ENCODE results near the gene SYNDIG1. TPM values are rescaled to one million over a fixed set of nuclear protein-coding genes. Genes with fewer than 3 reads are reported as not detected.

The SYNDIG1 gene
- polyA plus RNA-seq, 1 donor from 2014 or later = 0.22 TPM

- Histone ChIP-seq H3K4me3 (ENCODE audit: low read length) (no peak overlapping the region), H3K9me2 (ENCODE audit: insufficient read depth, low read length) (no peaks in the 10 kb centered on the region), H3K9me3 (ENCODE audit: low read length) (peaks cover 3% of the 10 kb centered on the region), H3K79me2 (replicated peaks; ENCODE audit: insufficient read depth, low read length) (no peaks in the 10 kb centered on the region), H3K27ac (ENCODE audit: low read length) (no peak overlapping the region), H3K4me2 (ENCODE audit: low read length) (no peak overlapping the region), H3K27me3 (ENCODE audit: insufficient read depth, low read depth, low read length) (no peaks in the 10 kb centered on the region), H2AFZ (ENCODE audit: low read depth, low read length) (no peak overlapping the region), H4K20me1 (ENCODE audit: insufficient read depth) (no peaks in the 10 kb centered on the region), H3K9ac (ENCODE audit: low read length) (no peak overlapping the region), H3K36me3 (ENCODE audit: insufficient read depth, low read length) (no peaks in the 10 kb centered on the region), H3F3A (ENCODE audit: insufficient read depth, low read length, poor library complexity, severe bottlenecking) (no peaks in the 10 kb centered on the region)
- TF ChIP-seq RAD21 (conservative IDR thresholded peaks at IDR 0.05) = no peak
- no peak for TF ChIP-seq SMC3 (conservative IDR thresholded peaks at IDR 0.05; ENCODE audit: poor library complexity)
- no peak for TF ChIP-seq REST (IDR thresholded peaks at IDR 0.05; ENCODE audit: borderline replicate concordance)
- TF ChIP-seq CTCF (IDR thresholded peaks at IDR 0.05; ENCODE audit: poor library complexity, severe bottlenecking) = no peak
- no peak for TF ChIP-seq MXI1 (conservative IDR thresholded peaks at IDR 0.05; ENCODE audit: poor library complexity, severe bottlenecking)
- no peak for TF ChIP-seq POLR2AphosphoS5 (IDR thresholded peaks at IDR 0.05)
- TF ChIP-seq EZH2 (IDR thresholded peaks at IDR 0.05; ENCODE audit: borderline replicate concordance, insufficient read depth, low read length, poor library complexity, severe bottlenecking) = no peak
- no peak for TF ChIP-seq TAF1 (IDR thresholded peaks at IDR 0.05; ENCODE audit: low read depth)
- no peak for TF ChIP-seq EP300 (conservative IDR thresholded peaks at IDR 0.05; ENCODE audit: poor library complexity, severe bottlenecking)
These were observed 120.4 kb downstream of the SYNDIG1 start for GRCh38 chr20:24589815-24590177.

- no peak overlapping the region for H3K9ac ChIP-seq (ENCODE audit: low read length)
These were observed 121.0 kb downstream of the SYNDIG1 start for GRCh38 chr20:24590178-24590982.

More at GRCh38 chr20:24590178-24590982, 121.0 kb downstream of the SYNDIG1 start:
- H3K9me3 ChIP-seq (ENCODE audit: low read length) = peaks cover 6% of the 10 kb centered on the region
- no peaks in the 10 kb centered on the region for H3F3A ChIP-seq (ENCODE audit: insufficient read depth, low read length, poor library complexity, severe bottlenecking)
- H3K79me2 ChIP-seq (replicated peaks; ENCODE audit: insufficient read depth, low read length) = no peaks in the 10 kb centered on the region
- H3K9me2 ChIP-seq (ENCODE audit: insufficient read depth, low read length) = no peaks in the 10 kb centered on the region
- H3K4me2 ChIP-seq (ENCODE audit: low read length) = no peak overlapping the region
- TF ChIP-seq MXI1 (conservative IDR thresholded peaks at IDR 0.05; ENCODE audit: poor library complexity, severe bottlenecking) = no peak
- TF ChIP-seq SMC3 (conservative IDR thresholded peaks at IDR 0.05; ENCODE audit: poor library complexity) = no peak
- TF ChIP-seq TAF1 (IDR thresholded peaks at IDR 0.05; ENCODE audit: low read depth) = no peak
- no peak for TF ChIP-seq CTCF (IDR thresholded peaks at IDR 0.05; ENCODE audit: poor library complexity, severe bottlenecking)
- TF ChIP-seq REST (IDR thresholded peaks at IDR 0.05; ENCODE audit: borderline replicate concordance) = no peak
- TF ChIP-seq EZH2 (IDR thresholded peaks at IDR 0.05; ENCODE audit: borderline replicate concordance, insufficient read depth, low read length, poor library complexity, severe bottlenecking) = no peak
- no peak for TF ChIP-seq EP300 (conservative IDR thresholded peaks at IDR 0.05; ENCODE audit: poor library complexity, severe bottlenecking)
- TF ChIP-seq POLR2AphosphoS5 (IDR thresholded peaks at IDR 0.05) = no peak
- no peak for TF ChIP-seq RAD21 (conservative IDR thresholded peaks at IDR 0.05)
- H3K27ac ChIP-seq (ENCODE audit: low read length) = no peak overlapping the region
- no peaks in the 10 kb centered on the region for H3K36me3 ChIP-seq (ENCODE audit: insufficient read depth, low read length)
- no peaks in the 10 kb centered on the region for H3K27me3 ChIP-seq (ENCODE audit: insufficient read depth, low read depth, low read length)
- H3K4me3 ChIP-seq (ENCODE audit: low read length) = no peak overlapping the region
- no peaks in the 10 kb centered on the region for H4K20me1 ChIP-seq (ENCODE audit: insufficient read depth)
- H2AFZ ChIP-seq (ENCODE audit: low read depth, low read length) = no peak overlapping the region
